NCI-H146 (cell line): ENCODE results near the gene YWHAG.
"Not testable (repeated sequence)": the region's sequence is repeated elsewhere in the genome, so short reads cannot be mapped to it uniquely, and the experiment has no call there.

Experiments used
- DNase-seq: peaks from one replicate; lab custom pipeline; 2025; lab: John Stamatoyannopoulos, UW

The YWHAG gene

GRCh38 chr7:76294344-76295024 lies 64.3 kb downstream of the YWHAG start:
- DNase-seq, result peak; percentile 74

GRCh38 chr7:76293407-76293901 lies 65.3 kb downstream of the YWHAG start:
- no peak for DNase-seq

- not testable (repeated sequence) for DNase-seq
These were observed 65.9 kb downstream of the YWHAG start for GRCh38 chr7:76292911-76293310.

GRCh38 chr7:76292213-76292573 lies 66.6 kb downstream of the YWHAG start:
- DNase-seq, result no peak

GRCh38 chr7:76291351-76292212 lies 67.2 kb downstream of the YWHAG start:
- peak; percentile 66 for DNase-seq

- not testable (repeated sequence) for DNase-seq
These were observed 67.9 kb downstream of the YWHAG start for GRCh38 chr7:76290847-76291350.

GRCh38 chr7:76286842-76287403 lies 71.9 kb downstream of the YWHAG start:
- DNase-seq, result no peak

GRCh38 chr7:76285604-76286374 lies 73.0 kb downstream of the YWHAG start:
- no peak for DNase-seq

GRCh38 chr7:76283254-76284159 lies 75.3 kb downstream of the YWHAG start:
- no peak for DNase-seq

GRCh38 chr7:76282344-76283253 lies 76.2 kb downstream of the YWHAG start:
- peak; percentile 27 for DNase-seq

- DNase-seq, result no peak
These were observed 77.0 kb downstream of the YWHAG start for GRCh38 chr7:76281706-76282343.

- DNase-seq, result peak; percentile 37
These were observed 77.6 kb downstream of the YWHAG start for GRCh38 chr7:76281006-76281705.

GRCh38 chr7:76280408-76280807 lies 78.4 kb downstream of the YWHAG start:
- no peak for DNase-seq

GRCh38 chr7:76278540-76278939 lies 80.3 kb downstream of the YWHAG start:
- peak; percentile 28 for DNase-seq
